ENCODE measurements around the gene PCARE.

DNA sequence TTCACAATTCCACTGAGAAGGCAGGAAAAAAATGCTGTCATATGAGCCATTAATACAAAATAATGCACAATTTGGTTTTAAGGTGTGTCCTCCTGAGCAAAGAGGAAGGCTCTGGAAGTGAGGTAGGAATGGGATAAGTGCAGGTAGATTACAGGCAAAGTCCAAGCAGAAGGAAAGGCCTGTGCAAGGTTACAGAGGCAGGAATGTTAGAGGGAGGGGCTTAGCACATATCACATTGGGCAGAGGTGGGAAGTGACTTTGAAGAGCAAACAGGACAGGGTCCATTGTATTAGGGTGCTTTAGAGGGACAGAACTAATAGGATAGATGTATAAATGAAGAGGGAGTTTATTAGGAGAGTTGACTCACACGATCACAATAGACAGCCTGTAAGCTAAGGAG, 26.2 kb upstream of the PCARE start:
- no peak for TF ChIP-seq EZH2 (IDR thresholded peaks at IDR 0.05; ENCODE audit: insufficient read depth, poor library complexity, severe bottlenecking)
- no peak for TF ChIP-seq EZH2phosphoT487 (IDR thresholded peaks at IDR 0.05; ENCODE audit: insufficient read depth, low read depth)

Data from GM23248 (cell line).